Measurements from ENCODE around the gene SHC3.
"Not testable (repeated sequence)": the region's sequence is repeated elsewhere in the genome, so short reads cannot be mapped to it uniquely, and the experiment has no call there.

Gene SHC3

GRCh38 chr9:89177944-89178829 is at the start of gene SHC3:
Gene SHC3 (minus strand): TSS chr9:89178818. CDS start chr9:89178460, 358 bp downstream.
- DNase-seq = no peak

- DNase-seq = no peak
Observed at GRCh38 chr9:89225991-89226471, 47.4 kb upstream of the SHC3 start.

GRCh38 chr9:89225587-89225986 is 47.0 kb upstream of the SHC3 start:
- no peak for DNase-seq

GRCh38 chr9:89225036-89225435 is 46.4 kb upstream of the SHC3 start:
- no peak for DNase-seq

GRCh38 chr9:89224633-89225032 is 46.0 kb upstream of the SHC3 start:
- DNase-seq = no peak

- DNase-seq = no peak
Observed at GRCh38 chr9:89223396-89223977, 44.9 kb upstream of the SHC3 start.

GRCh38 chr9:89219637-89220036 is 41.0 kb upstream of the SHC3 start:
- DNase-seq = no peak

- DNase-seq = no peak
Observed at GRCh38 chr9:89218040-89218928, 39.7 kb upstream of the SHC3 start.

- DNase-seq = no peak
Observed at GRCh38 chr9:89215342-89215741, 36.7 kb upstream of the SHC3 start.

- DNase-seq = no peak
Observed at GRCh38 chr9:89213396-89213880, 34.8 kb upstream of the SHC3 start.

- DNase-seq = no peak
Observed at GRCh38 chr9:89212171-89212570, 33.6 kb upstream of the SHC3 start.

GRCh38 chr9:89209311-89209710 is 30.7 kb upstream of the SHC3 start:
- not testable (repeated sequence) for DNase-seq

- DNase-seq = no peak
Observed at GRCh38 chr9:89207026-89207425, 28.4 kb upstream of the SHC3 start.

- DNase-seq = no peak
Observed at GRCh38 chr9:89204801-89205200, 26.2 kb upstream of the SHC3 start.

- no peak for DNase-seq
Observed at GRCh38 chr9:89195131-89195797, 16.6 kb upstream of the SHC3 start.

GRCh38 chr9:89194421-89195130 is 16.0 kb upstream of the SHC3 start:
- DNase-seq = no peak

GRCh38 chr9:89191004-89191403 is 12.4 kb upstream of the SHC3 start:
- DNase-seq = no peak

GRCh38 chr9:89189215-89189614 is 10.6 kb upstream of the SHC3 start:
- no peak for DNase-seq

GRCh38 chr9:89187950-89188349 is 9.3 kb upstream of the SHC3 start:
- DNase-seq = no peak

GRCh38 chr9:89187541-89187940 is 8.9 kb upstream of the SHC3 start:
- no peak for DNase-seq

GRCh38 chr9:89186960-89187359 is 8.3 kb upstream of the SHC3 start:
- no peak for DNase-seq

- DNase-seq = no peak
Observed at GRCh38 chr9:89185980-89186379, 7.4 kb upstream of the SHC3 start.
